DND-41 (cell line): ENCODE data around the gene CC2D1B.
A peak's percentile ranks its signal among the peaks of the same experiment; 100 is the strongest.

Experiments used
- ATAC-seq: fragments of 200-7000 bp; cut with Tn5 transposase; 3 replicates; pipeline ENCODE4 v1.9.1; 2021; ENCODE audit warnings: low read depth; ENCODE audit not compliant: insufficient read depth
- DNase-seq: peaks from one replicate; pipeline ENCODE4 v3.0.0-alpha.2; 2020
- H2AFZ ChIP-seq: 2 replicates; pipeline ENCODE4 v1.6.0; 2012; ENCODE audit warnings: low read depth, low read length
- H3K27ac ChIP-seq: 2 replicates; pipeline ENCODE4 v1.5.1; 2012; ENCODE audit warnings: low read length, inconsistent platforms
- H3K27me3 ChIP-seq: fragments of 200-600 bp; sonication (generic); 2 replicates; pipeline ENCODE4 v1.6.0; 2012; ENCODE audit warnings: low read length, mild to moderate bottlenecking, inconsistent platforms; ENCODE audit not compliant: insufficient read depth, poor library complexity
- H3K36me3 ChIP-seq: 2 replicates; pipeline ENCODE4 v1.5.1; 2012; ENCODE audit warnings: low read length, inconsistent platforms; ENCODE audit not compliant: insufficient read depth
- H3K4me1 ChIP-seq: 2 replicates; pipeline ENCODE4 v1.5.1; 2012; ENCODE audit warnings: mild to moderate bottlenecking, low read length; ENCODE audit not compliant: insufficient read depth
- H3K4me2 ChIP-seq: 2 replicates; pipeline ENCODE4 v1.6.0; 2012; ENCODE audit warnings: mild to moderate bottlenecking, moderate library complexity, low read length, inconsistent platforms; ENCODE audit not compliant: insufficient read depth
- H3K4me3 ChIP-seq, 2 experiments: fragments of 200-600 bp in 1 of 2; shearing (Covaris generic) in 1 of 2; 2 replicates each; pipeline ENCODE4 v1.5.1; 2012 to 2016; ENCODE audit warnings: inconsistent platforms in 2 of 2, low read length in 2 of 2, mild to moderate bottlenecking in 2 of 2, low read depth in 1 of 2, moderate library complexity in 1 of 2
- H3K79me2 ChIP-seq: 2 replicates; pipeline ENCODE4 v1.6.0; 2012; ENCODE audit warnings: low read length, inconsistent platforms; ENCODE audit not compliant: insufficient read depth
- H3K9ac ChIP-seq: 2 replicates; pipeline ENCODE4 v1.6.0; 2012; ENCODE audit warnings: low read depth, mild to moderate bottlenecking, inconsistent platforms, low read length, moderate library complexity
- H3K9me3 ChIP-seq: 2 replicates; pipeline ENCODE4 v1.5.1; 2012; ENCODE audit warnings: low read length, moderate library complexity, mild to moderate bottlenecking, inconsistent platforms; ENCODE audit not compliant: insufficient read depth, severe bottlenecking
- H4K20me1 ChIP-seq: 2 replicates; pipeline ENCODE4 v1.6.0; 2012; ENCODE audit warnings: low read length; ENCODE audit not compliant: insufficient read depth
- EZH2 ChIP-seq: IDR thresholded peaks from 3 replicates; pipeline ENCODE4 v1.6.1; 2012; ENCODE audit warnings: borderline replicate concordance, low read depth, mild to moderate bottlenecking, moderate library complexity, low read length, inconsistent platforms; ENCODE audit not compliant: severe bottlenecking
- TF ChIP-seq, protein P1 (sequence below): IDR thresholded peaks from 2 replicates; pipeline ENCODE4 v1.5.1; 2012; ENCODE audit warnings: borderline replicate concordance, low read length, moderate library complexity, mild to moderate bottlenecking; ENCODE audit not compliant: poor library complexity, severe bottlenecking; ENCODE audit errors: extremely low read depth

CC2D1B gene, protein sequence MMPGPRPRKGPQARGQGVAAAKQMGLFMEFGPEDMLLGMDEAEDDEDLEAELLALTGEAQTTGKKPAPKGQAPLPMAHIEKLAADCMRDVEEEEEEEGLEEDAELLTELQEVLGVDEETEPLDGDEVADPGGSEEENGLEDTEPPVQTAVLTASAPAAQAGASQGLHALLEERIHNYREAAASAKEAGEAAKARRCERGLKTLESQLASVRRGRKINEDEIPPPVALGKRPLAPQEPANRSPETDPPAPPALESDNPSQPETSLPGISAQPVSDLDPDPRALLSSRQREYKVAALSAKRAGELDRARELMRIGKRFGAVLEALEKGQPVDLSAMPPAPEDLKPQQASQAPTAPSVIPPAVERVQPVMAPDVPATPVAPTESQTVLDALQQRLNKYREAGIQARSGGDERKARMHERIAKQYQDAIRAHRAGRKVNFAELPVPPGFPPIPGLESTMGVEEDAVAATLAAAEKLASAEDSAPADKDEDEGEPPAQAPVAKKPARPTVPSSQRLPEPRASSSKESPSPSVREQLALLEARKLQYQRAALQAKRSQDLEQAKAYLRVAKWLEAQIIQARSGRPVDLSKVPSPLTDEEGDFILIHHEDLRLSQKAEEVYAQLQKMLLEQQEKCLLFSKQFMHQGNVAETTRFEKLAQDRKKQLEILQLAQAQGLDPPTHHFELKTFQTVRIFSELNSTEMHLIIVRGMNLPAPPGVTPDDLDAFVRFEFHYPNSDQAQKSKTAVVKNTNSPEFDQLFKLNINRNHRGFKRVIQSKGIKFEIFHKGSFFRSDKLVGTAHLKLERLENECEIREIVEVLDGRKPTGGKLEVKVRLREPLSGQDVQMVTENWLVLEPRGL

DNA sequence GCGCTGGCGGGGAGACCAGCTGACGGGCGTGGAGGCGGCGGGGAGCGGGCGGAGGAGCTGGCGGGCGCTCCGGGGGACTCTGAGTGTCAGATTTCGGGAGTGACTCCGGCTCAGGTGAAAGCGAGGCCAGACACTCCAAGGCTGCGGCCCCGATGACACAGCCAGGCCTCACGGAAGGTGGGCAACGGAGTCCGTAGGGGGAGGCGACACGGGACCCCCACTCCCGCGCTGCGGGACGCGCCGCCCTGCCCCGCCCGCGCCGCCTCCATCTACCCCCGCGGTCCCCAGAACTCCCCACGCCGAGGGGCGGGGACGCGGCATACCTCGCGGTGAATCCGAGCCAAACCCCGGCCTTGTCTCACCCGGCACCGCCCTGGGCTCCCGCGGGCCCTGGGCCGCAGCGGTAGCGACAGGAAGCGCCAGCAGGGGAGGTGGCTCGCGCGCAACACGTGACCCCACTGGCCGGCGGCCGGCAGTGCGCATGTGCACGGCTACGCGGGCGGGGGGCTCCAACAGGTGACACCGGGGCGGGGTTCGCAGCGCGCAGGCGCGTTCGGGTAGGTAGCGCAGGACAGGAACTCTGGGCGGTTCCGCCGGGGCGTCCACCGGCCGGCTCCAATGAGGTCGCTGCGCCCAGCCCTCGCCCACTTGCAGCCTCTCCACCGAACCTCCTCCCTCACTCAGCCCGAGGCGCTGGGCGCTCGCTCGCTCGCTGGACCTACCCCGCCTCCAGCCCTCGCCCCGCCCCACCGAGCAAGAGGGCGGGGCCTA, at the start of gene CC2D1B:
CC2D1B (minus strand) TSS at position 460 of the 771 bp plus-strand sequence. CDS start 1,585 bp downstream, outside the sequence.
- Histone ChIP-seq H3K27me3 (no peaks in the 10 kb centered on the region), H3K36me3 (peaks cover 36% of the 10 kb centered on the region), H3K4me3 (peak within 1 kb of the TSS; percentile 81 to 90), H3K4me1 (peaks cover 59% of the 10 kb centered on the region), H3K4me2 (peak within 1 kb of the TSS; percentile 95), H3K79me2 (peaks cover 39% of the 10 kb centered on the region), H3K27ac (peak within 1 kb of the TSS; percentile 83), H2AFZ (peak within 1 kb of the TSS; percentile 92), H3K9ac (peak within 1 kb of the TSS; percentile 90), H4K20me1 (peaks cover 13% of the 10 kb centered on the region), H3K9me3 (no peaks in the 10 kb centered on the region)
- no peak for TF ChIP-seq EZH2
- TF ChIP-seq, protein P1, sequence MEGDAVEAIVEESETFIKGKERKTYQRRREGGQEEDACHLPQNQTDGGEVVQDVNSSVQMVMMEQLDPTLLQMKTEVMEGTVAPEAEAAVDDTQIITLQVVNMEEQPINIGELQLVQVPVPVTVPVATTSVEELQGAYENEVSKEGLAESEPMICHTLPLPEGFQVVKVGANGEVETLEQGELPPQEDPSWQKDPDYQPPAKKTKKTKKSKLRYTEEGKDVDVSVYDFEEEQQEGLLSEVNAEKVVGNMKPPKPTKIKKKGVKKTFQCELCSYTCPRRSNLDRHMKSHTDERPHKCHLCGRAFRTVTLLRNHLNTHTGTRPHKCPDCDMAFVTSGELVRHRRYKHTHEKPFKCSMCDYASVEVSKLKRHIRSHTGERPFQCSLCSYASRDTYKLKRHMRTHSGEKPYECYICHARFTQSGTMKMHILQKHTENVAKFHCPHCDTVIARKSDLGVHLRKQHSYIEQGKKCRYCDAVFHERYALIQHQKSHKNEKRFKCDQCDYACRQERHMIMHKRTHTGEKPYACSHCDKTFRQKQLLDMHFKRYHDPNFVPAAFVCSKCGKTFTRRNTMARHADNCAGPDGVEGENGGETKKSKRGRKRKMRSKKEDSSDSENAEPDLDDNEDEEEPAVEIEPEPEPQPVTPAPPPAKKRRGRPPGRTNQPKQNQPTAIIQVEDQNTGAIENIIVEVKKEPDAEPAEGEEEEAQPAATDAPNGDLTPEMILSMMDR = peak; percentile 18
- DNase-seq (peak; percentile 99), ATAC-seq (peak; percentile 89)

DNA sequence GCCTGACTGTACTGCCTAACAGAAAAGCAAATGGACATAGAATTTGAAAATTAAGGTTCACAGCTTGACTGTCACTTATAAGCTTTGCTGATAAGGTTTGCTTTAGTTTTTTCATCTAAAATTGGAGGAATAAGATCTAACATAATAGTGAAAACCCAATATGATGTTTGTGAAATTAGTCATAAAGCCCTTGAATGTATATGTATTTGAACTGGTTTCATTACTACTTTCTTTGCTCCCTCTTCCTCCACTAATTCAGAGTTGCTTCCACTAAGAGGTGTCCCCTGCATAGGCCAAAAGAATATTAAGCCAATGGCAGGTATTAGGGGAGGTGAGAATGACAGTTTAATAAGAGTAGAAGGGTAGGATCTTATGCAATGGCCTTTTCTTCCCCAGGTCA, 48.9 kb upstream of the CC2D1B start:
- no peak overlapping the region for H3K9ac ChIP-seq
- no peak overlapping the region for H3K4me3 ChIP-seq
- no peak overlapping the region for H3K4me2 ChIP-seq
- H3K9me3 ChIP-seq = no peaks in the 10 kb centered on the region
- H3K36me3 ChIP-seq = peaks cover 85% of the 10 kb centered on the region
- ATAC-seq = no peak
- TF ChIP-seq EZH2 = no peak
- no peaks in the 10 kb centered on the region for H3K27me3 ChIP-seq
- no peaks in the 10 kb centered on the region for H4K20me1 ChIP-seq
- H3K79me2 ChIP-seq = no peaks in the 10 kb centered on the region
- DNase-seq = no peak
- H3K27ac ChIP-seq = no peak overlapping the region
- H3K4me1 ChIP-seq = peaks cover 32% of the 10 kb centered on the region
- no peak overlapping the region for H2AFZ ChIP-seq

DNA sequence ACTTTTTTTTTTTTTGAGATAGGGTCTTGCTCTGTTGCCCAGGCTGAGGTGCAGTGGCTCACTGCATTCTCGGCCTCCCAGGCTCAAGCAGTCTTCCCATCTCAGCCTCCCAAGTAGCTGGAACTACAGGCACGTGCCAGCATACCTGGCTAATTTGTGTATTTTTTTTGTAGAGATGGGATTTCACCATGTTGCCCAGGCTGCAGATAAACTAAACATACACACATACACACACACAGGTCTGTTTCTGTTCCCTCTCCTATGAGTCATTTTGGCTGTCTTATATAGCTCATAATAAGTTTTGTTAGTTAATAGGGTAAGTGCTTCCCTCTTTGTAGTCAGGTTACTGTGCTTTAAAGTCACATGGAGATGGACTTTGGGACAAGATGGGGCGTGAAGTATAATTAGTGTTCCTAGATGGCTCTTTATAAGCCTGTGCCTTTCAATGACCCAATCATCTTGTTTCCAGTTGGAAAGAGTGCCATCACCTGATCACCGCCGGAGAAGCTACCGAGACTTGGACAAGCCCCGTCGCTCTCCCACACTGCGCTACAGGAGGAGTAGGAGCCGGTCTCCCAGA, 47.5 kb upstream of the CC2D1B start:
- Histone ChIP-seq H3K4me2 (no peak overlapping the region), H3K36me3 (peaks cover 93% of the 10 kb centered on the region), H3K4me3 (no peak overlapping the region), H3K27me3 (no peaks in the 10 kb centered on the region), H3K27ac (no peak overlapping the region), H3K9me3 (no peaks in the 10 kb centered on the region), H3K9ac (no peak overlapping the region), H2AFZ (no peak overlapping the region), H4K20me1 (no peaks in the 10 kb centered on the region), H3K4me1 (peaks cover 18% of the 10 kb centered on the region), H3K79me2 (peaks cover 7% of the 10 kb centered on the region; the same call in 1 of the 2 replicates)
- ATAC-seq (no peak), DNase-seq (no peak)
- TF ChIP-seq EZH2 = no peak
- TF ChIP-seq, protein P1 = no peak
